SK-N-SH treated with all-trans-retinoic acid at 6 μM for 48 hours (cell line): ENCODE measurements around the gene USP43.

Source experiments
- OSR1 ChIP-seq: fragments of 250-450 bp; sonication (Bioruptor Pico); IDR thresholded peaks from 2 replicates; pipeline ENCODE4 v1.8.0; 2022; ENCODE audit warnings: moderate library complexity, mild to moderate bottlenecking, inconsistent platforms
- TCF4 ChIP-seq: fragments of 250-450 bp; sonication (Bioruptor Pico); IDR thresholded peaks from 2 replicates; pipeline ENCODE4 v1.8.0; 2021; ENCODE audit warnings: mild to moderate bottlenecking, moderate library complexity, borderline replicate concordance

DNA sequence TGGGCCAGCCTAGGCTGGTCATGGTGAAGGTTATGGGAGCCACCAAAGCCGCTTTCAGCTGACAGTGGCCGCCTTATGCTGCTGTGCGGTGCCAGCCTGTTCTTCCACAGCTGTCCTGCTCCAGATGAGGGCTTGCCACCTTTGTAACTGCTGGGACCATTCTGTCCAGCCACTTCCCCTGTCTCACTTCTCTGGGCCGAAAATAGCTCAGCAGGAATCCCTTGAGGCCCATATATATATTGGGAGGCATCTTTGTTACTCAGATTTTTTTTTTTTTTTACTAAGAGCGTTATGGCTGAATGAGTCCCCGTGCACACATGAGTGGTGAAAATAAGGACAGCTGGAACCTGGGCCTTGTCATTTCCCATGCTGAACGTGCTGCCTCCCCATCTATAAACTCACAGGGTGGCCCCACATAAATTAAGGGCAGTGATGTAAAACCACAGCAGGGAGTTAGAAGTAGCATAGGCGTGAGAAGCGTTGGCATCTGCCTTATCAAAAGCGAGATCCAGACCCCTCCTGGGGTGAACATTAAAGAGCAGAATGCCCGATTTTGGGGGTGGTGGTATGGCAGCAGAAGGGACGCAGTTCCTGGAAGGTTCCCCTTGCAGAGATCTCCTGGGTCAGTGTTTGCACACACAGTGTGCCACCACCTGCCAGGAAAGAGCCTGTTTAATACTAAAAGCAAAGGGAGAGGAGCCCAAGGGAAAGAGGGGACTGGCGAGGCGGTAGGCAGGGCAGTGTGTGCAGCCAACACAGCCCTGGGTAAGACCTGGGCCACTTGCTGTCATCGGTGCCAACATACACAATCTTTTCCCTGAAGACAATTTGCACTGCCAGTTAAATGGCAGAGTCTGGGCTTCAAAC is 57.8 kb downstream of the USP43 start:
- no peak for TF ChIP-seq TCF4 (CRISPR knock-in tag)
- no peak for TF ChIP-seq OSR1 (CRISPR knock-in tag)
